Liver (tissue), 9 donors: ENCODE measurements around the gene CDK11A. TPM values are rescaled to one million over a fixed set of nuclear protein-coding genes. Genes with fewer than 3 reads are reported as not detected.
A peak's percentile ranks its signal among the peaks of the same experiment; 100 is the strongest.

ENCODE experiments used
- DNase-seq: peaks from one replicate; pipeline ENCODE4 v3.0.0-alpha.2; 2017; ENCODE audit warnings: low spot score
- H3K27ac ChIP-seq, 2 donors: one replicate each; pipeline ENCODE4 v1.7.0; 2013; ENCODE audit warnings: inconsistent platforms in 2 of 2, low read length in 2 of 2, control low read depth in 1 of 2, low read depth in 1 of 2, mild to moderate bottlenecking in 1 of 2
- H3K27me3 ChIP-seq, 4 donors: one replicate each; pipeline versions ENCODE4 v1.6.1 to v1.7.0; 2013; ENCODE audit warnings: low read length in 3 of 4, inconsistent platforms in 1 of 4, mild to moderate bottlenecking in 1 of 4, moderate library complexity in 1 of 4; ENCODE audit not compliant: control insufficient read depth in 4 of 4, insufficient read depth in 4 of 4
- H3K36me3 ChIP-seq, 4 donors: one replicate each; pipeline versions ENCODE4 v1.6.1 to v1.7.0; 2013; ENCODE audit warnings: low read length in 3 of 4, mild to moderate bottlenecking in 3 of 4, low read depth in 1 of 4, moderate library complexity in 1 of 4; ENCODE audit not compliant: control insufficient read depth in 4 of 4, insufficient read depth in 3 of 4
- H3K4me1 ChIP-seq, 4 donors: one replicate each; pipeline versions ENCODE4 v1.6.1 to v1.7.0; 2013; ENCODE audit warnings: low read length in 3 of 4, mild to moderate bottlenecking in 3 of 4, moderate library complexity in 1 of 4; ENCODE audit not compliant: control insufficient read depth in 4 of 4, insufficient read depth in 4 of 4
- H3K4me3 ChIP-seq, 3 donors: one replicate each; pipeline versions ENCODE4 v1.6.1 to v1.7.0; 2013; ENCODE audit warnings: low read length in 3 of 3, control low read depth in 1 of 3, low read depth in 1 of 3, mild to moderate bottlenecking in 1 of 3
- H3K9ac ChIP-seq, 2 donors: one replicate each; pipeline ENCODE4 v1.7.0; 2013; ENCODE audit warnings: low read length in 2 of 2, mild to moderate bottlenecking in 2 of 2, moderate library complexity in 2 of 2, control low read depth in 1 of 2, low read depth in 1 of 2
- H3K9me3 ChIP-seq, 4 donors: one replicate each; pipeline versions ENCODE4 v1.6.1 to v1.7.0; 2013; ENCODE audit warnings: low read length in 3 of 4; ENCODE audit not compliant: control insufficient read depth in 4 of 4
- ATF3 ChIP-seq: IDR thresholded peaks from 2 replicates; pipeline ENCODE4 v1.6.1; 2016; ENCODE audit warnings: antibody characterized with exemption
- CTCF ChIP-seq: fragments of 150-350 bp; IDR thresholded peaks from 2 replicates; pipeline ENCODE4 v1.5.1; 2017; ENCODE audit warnings: improper control_type of control experiment, low read depth, low read length; ENCODE audit not compliant: missing input control
- FOXA1 ChIP-seq: IDR thresholded peaks from 2 replicates; pipeline ENCODE4 v1.6.1; 2016; ENCODE audit warnings: antibody characterized with exemption
- FOXA2 ChIP-seq: IDR thresholded peaks from 2 replicates; pipeline ENCODE4 v1.6.1; 2016; ENCODE audit warnings: antibody characterized with exemption
- GABPA ChIP-seq, 2 donors: IDR thresholded peaks in 1 of 2; conservative IDR thresholded peaks in 1 of 2; 2 replicates each; pipeline ENCODE4 v1.6.1; 2016; ENCODE audit warnings: antibody characterized with exemption in 2 of 2, mild to moderate bottlenecking in 1 of 2, moderate library complexity in 1 of 2
- HNF4G ChIP-seq: IDR thresholded peaks from 2 replicates; pipeline ENCODE4 v1.6.1; 2016; ENCODE audit warnings: antibody characterized with exemption
- JUND ChIP-seq, 2 donors: IDR thresholded peaks; 2 replicates each; pipeline ENCODE4 v1.6.1; 2016; ENCODE audit warnings: antibody characterized with exemption in 2 of 2
- REST ChIP-seq: IDR thresholded peaks from 2 replicates; pipeline ENCODE4 v1.6.1; 2016; ENCODE audit warnings: antibody characterized with exemption, mild to moderate bottlenecking
- RXRA ChIP-seq, 2 donors: IDR thresholded peaks; 2 replicates each; pipeline ENCODE4 v1.6.1; 2017 to 2018; ENCODE audit warnings: antibody characterized with exemption in 2 of 2, mild to moderate bottlenecking in 1 of 2
- SP1 ChIP-seq: IDR thresholded peaks from 2 replicates; pipeline ENCODE4 v1.6.1; 2018; ENCODE audit warnings: antibody characterized with exemption, mild to moderate bottlenecking
- TAF1 ChIP-seq: conservative IDR thresholded peaks from 2 replicates; pipeline ENCODE4 v1.6.1; 2016; ENCODE audit warnings: antibody characterized with exemption, mild to moderate bottlenecking
- YY1 ChIP-seq: IDR thresholded peaks from 2 replicates; pipeline ENCODE4 v1.6.1; 2016; ENCODE audit warnings: antibody characterized with exemption, mild to moderate bottlenecking
- ZBTB33 ChIP-seq: IDR thresholded peaks from 2 replicates; pipeline ENCODE4 v1.6.1; 2016; ENCODE audit warnings: antibody characterized with exemption
- WGBS: extraction: QIAGEN DNeasy Blood & Tissue Kit; methylation state at CpG from one replicate; pipeline ENCODE4 v1.1.7; 2013; 5-methylcytosine and 5-hydroxymethylcytosine counted together
- polyA plus RNA-seq, 2 donors: library from polyadenylated mRNA; stranded (reverse) in 1 of 2; unstranded in 1 of 2; fragments of 200-250 nt in 1 of 2; fragments of >200 nt in 1 of 2; fragmentation: Nextera tagmentation in 1 of 2; extraction: Ambion mirVana in 1 of 2; gene quantifications; one replicate each; pipeline versions ENCODE4 v1.2.1 to v1.2.3, GENCODE V29; 2013 to 2015
- total RNA-seq, 2 donors: library from RNA; depleted of rRNA; stranded (reverse); fragments of >200 nt; gene quantifications; one replicate each; pipeline ENCODE4 v1.2.3, GENCODE V29; 2014
- donor health status: healthy.
- donor health status: healthy.
- donor health status: healthy.
- donor health status: healthy.
- donor health status: healthy.

The CDK11A gene
- total and polyA plus RNA-seq, 4 donors: 13.7 to 17.0 (median 13.9) TPM

- H3K36me3 ChIP-seq: peaks cover 9 to 18% (median 16%) of the 10 kb centered on the region in 4 donors
- H3K27me3 ChIP-seq: no peaks in the 10 kb centered on the region
- 95% methylated on average over 10 of the region's 10 CpGs for WGBS
- TF ChIP-seq FOXA1 (no peak), ZBTB33 (no peak)
- no peaks in the 10 kb centered on the region for H3K9me3 ChIP-seq
- H3K9ac ChIP-seq: no peak overlapping the region
- peaks cover 15 to 53% (median 35%) of the 10 kb centered on the region in 4 donors for H3K4me1 ChIP-seq
- no peak for DNase-seq
- H3K27ac ChIP-seq: no peak overlapping the region
- no peak overlapping the region for H3K4me3 ChIP-seq
These were observed 36.6 kb upstream of the CDK11A start for GRCh38 chr1:1760715-1761114.

GRCh38 chr1:1760345-1760650 is 36.1 kb upstream of the CDK11A start:
- H3K27me3 ChIP-seq: no peaks in the 10 kb centered on the region
- H3K9me3 ChIP-seq: no peaks in the 10 kb centered on the region
- no peak for DNase-seq
- WGBS: 96% methylated on average over 20 of the region's 20 CpGs
- no peak overlapping the region for H3K4me3 ChIP-seq
- H3K9ac ChIP-seq: no peak overlapping the region
- TF ChIP-seq ATF3 (no peak), GABPA (IDR thresholded peaks at IDR 0.05 in 1 of 2, conservative IDR thresholded peaks at IDR 0.05 in 1 of 2) (no peak), JUND (IDR thresholded peaks at IDR 0.05) (no peak), FOXA1 (no peak), ZBTB33 (no peak), SP1 (no peak), CTCF (no peak), FOXA2 (no peak)
- H3K36me3 ChIP-seq: peaks cover 9 to 20% (median 17%) of the 10 kb centered on the region in 4 donors
- H3K27ac ChIP-seq: peak overlapping the region; percentile 88 to 89
- peaks cover 15 to 53% (median 35%) of the 10 kb centered on the region in 4 donors for H3K4me1 ChIP-seq

- Histone ChIP-seq H3K4me3 (no peak overlapping the region), H3K9ac (peak overlapping the region in 1 of 2 donors; percentile 10), H3K27me3 (no peaks in the 10 kb centered on the region), H3K4me1 (peaks cover 13 to 49% (median 35%) of the 10 kb centered on the region in 4 donors), H3K9me3 (no peaks in the 10 kb centered on the region), H3K36me3 (peaks cover 9 to 24% (median 17%) of the 10 kb centered on the region in 4 donors), H3K27ac (peak overlapping the region; percentile 88 to 89)
- no peak for DNase-seq
- WGBS: 61% methylated on average over 37 of the region's 37 CpGs
- TF ChIP-seq FOXA1 (no peak), YY1 (no peak), JUND (IDR thresholded peaks at IDR 0.05) (no peak), GABPA (IDR thresholded peaks at IDR 0.05 in 1 of 2, conservative IDR thresholded peaks at IDR 0.05 in 1 of 2) (no peak), TAF1 (no peak), ATF3 (no peak), RXRA (IDR thresholded peaks at IDR 0.05) (peak; percentile 41 to 77), REST (no peak), HNF4G (no peak), SP1 (no peak)
These were observed 35.5 kb upstream of the CDK11A start for GRCh38 chr1:1759456-1760344.
